Measurements from ENCODE around the gene DSCAML1. TPM values are rescaled to one million over a fixed set of nuclear protein-coding genes. Genes with fewer than 3 reads are reported as not detected.

DSCAML1 gene
- total and polyA plus RNA-seq, 2 donors, result 1.4 to 2.0 TPM

DNA sequence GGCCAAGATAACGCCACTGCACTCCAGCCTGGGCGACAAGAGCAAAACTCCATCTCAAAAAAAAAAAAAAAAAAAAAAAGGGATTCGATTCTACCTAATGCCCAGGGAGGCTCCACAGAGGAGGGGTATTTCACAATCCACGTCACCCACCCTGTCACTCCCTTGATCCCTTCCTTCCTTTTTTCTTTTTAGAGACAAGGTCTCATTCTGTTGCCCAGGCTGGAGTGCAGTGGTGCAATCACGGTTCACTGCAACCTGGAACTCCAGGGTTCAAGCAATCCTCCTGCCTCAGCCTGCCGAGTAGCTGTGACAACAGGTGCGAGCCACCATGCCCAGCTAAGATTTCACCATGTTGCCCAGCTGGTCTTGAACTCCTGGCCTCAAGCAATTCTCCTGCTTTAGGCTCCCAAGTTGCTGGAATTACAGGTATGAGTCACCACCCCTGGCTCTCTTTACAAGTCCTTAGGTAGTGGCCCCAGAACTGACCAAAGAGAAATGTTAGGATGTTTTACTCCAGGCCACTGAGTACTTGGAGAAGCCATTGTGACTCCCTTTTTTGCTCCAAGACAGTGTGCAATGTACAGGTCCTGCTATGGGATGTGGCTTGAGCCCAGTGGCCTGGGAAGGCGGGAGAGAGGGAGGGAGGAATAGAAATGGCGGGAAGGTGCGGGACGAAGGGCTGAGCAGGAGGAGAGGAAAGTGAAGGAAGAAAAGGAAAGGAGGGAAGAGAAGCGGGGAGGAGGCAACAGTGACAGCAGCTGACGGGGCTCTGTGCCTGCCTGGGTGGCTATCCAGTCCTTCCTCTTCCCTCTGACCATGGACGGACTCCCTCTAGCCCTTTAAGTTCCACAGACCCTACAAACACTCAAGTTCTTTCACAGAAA lies 39.3 kb upstream of the DSCAML1 start:
- Histone ChIP-seq H3K27ac (ENCODE audit: low read depth) (no peak overlapping the region), H3K4me1 (ENCODE audit: insufficient read depth) (no peaks in the 10 kb centered on the region), H3K36me3 (ENCODE audit: insufficient read depth) (no peaks in the 10 kb centered on the region), H3K4me3 (ENCODE audit: low read depth, low read length) (no peak overlapping the region)
- DNase-seq (ENCODE audit: extremely low spot score), result no peak
- WGBS, result 91% methylated on average over 14 of the region's 14 CpGs

DNA sequence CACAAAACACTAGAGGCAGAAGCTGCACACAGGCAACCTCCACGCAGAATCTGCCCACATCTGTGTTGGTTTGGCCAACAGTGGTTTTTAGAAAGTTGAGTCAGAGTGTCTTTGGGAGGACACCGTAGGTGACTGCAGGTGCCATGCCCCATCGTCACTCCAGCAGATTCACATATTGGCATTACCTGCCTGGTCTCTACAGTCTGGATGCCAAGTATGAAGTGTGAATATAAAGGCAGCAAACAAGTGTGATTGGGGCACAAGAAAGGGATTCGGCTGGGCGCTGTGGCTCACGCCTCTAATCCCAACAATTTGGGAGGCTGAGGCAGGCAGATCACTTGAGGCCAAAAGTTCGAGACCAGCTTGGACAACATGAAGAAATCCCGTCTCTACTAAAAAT lies 38.6 kb upstream of the DSCAML1 start:
- Histone ChIP-seq H3K27ac (ENCODE audit: low read depth) (no peak overlapping the region), H3K36me3 (ENCODE audit: insufficient read depth) (no peaks in the 10 kb centered on the region), H3K4me3 (ENCODE audit: low read depth, low read length) (no peak overlapping the region), H3K4me1 (ENCODE audit: insufficient read depth) (no peaks in the 10 kb centered on the region)
- DNase-seq (ENCODE audit: extremely low spot score), result no peak
- 94% methylated on average over 8 of the region's 8 CpGs for WGBS

DNA sequence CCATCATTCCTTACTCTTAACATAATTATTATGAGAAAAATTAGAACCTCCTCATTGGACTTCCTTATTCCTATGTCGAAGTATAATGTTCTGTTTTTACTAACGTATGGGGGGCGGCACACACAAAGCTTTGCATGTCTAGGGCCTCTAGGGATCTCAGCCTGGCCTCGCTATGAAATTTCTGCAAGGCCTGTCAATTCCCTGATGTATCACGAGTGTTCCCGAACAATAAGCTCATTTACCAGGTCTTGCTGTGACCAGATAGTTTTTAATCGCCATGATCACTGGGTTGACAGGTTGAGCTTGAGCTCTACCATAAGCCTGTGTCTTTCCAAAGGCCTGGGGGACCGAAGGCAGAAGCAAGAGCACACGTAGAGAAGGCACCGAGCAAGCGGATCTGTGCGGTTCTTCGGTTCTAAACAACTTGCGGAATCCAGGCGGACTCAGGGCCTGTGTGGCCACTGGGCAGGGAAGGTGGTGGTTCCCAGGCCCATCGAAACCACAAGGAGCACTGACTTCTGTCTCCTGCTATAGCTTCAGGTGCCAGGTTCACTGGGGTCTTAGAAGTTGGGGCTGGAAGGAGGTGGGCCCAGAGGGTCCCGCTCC lies 37.9 kb upstream of the DSCAML1 start:
- Histone ChIP-seq H3K36me3 (ENCODE audit: insufficient read depth) (no peaks in the 10 kb centered on the region), H3K4me1 (ENCODE audit: insufficient read depth) (no peaks in the 10 kb centered on the region), H3K27ac (ENCODE audit: low read depth) (no peak overlapping the region), H3K4me3 (ENCODE audit: low read depth, low read length) (no peak overlapping the region)
- no peak for DNase-seq (ENCODE audit: extremely low spot score)
- WGBS, result 92% methylated on average over 17 of the region's 17 CpGs

DNA sequence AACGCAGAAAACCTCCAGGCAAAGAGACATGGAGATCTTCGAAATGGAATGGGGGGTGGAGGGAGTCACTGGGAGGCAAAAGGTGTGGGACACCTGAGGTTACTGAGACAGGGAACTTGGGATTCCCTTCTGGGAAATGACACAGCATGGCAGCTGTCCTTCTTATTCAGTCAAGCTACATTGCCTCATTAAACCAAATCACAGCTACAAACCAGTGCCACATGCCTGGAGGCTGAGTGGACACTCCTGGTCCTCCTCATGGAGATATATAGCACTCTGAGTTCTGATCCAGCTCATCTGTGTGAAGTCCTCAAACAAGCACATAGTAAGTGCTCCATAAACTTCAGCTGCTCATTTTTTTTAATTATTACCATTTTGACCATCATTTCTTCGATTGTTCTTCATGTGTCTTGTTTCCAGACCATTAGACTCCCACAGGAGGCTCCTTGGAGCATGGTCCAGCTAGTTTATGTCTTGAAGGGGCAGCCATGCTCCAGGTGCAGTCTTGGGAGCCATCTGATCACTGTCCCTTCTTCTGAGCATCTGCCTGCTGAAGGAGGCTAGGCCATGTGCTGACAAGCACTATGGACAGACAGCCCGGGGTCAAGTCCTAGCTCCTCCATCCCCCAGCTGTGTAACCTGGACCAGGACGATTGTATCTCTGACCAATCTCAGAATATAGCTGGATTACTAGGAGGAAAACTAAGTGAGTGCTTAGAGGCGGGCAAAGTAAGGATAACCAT lies 37.2 kb upstream of the DSCAML1 start:
- Histone ChIP-seq H3K36me3 (ENCODE audit: insufficient read depth) (no peaks in the 10 kb centered on the region), H3K4me1 (ENCODE audit: insufficient read depth) (peaks cover 1% of the 10 kb centered on the region), H3K4me3 (ENCODE audit: low read depth, low read length) (no peak overlapping the region), H3K27ac (ENCODE audit: low read depth) (no peak overlapping the region)
- 93% methylated on average over 6 of the region's 6 CpGs for WGBS
- no peak for DNase-seq (ENCODE audit: extremely low spot score)

DNA sequence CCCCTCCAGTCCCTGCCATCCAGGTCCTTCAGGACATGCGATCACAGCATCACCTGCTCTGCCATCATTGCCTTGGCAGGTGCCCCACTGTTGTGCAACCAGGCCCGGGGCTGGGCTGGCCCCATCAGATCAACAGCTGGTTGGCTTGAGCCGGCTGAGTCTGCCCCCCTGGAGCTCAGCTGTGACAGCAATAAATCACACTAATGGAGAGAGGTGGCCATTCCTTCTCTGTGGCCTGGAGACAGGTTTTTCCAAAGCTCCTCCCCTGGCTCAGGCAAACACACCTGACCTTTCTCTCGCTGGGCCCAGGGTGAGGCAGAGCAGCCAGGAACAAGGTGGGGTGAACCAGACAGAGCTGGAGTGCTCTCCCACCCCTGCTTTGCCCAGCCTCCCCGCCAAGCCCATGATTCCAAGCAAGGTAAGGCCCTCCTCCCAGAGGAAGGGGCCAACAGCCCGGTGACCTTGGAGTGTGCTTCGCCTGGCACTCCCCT lies 36.4 kb upstream of the DSCAML1 start:
- Histone ChIP-seq H3K27ac (ENCODE audit: low read depth) (no peak overlapping the region), H3K36me3 (ENCODE audit: insufficient read depth) (no peaks in the 10 kb centered on the region), H3K4me1 (ENCODE audit: insufficient read depth) (peaks cover 2% of the 10 kb centered on the region), H3K4me3 (ENCODE audit: low read depth, low read length) (no peak overlapping the region)
- 56% methylated on average over 7 of the region's 7 CpGs for WGBS
- no peak for DNase-seq (ENCODE audit: extremely low spot score)

DNA sequence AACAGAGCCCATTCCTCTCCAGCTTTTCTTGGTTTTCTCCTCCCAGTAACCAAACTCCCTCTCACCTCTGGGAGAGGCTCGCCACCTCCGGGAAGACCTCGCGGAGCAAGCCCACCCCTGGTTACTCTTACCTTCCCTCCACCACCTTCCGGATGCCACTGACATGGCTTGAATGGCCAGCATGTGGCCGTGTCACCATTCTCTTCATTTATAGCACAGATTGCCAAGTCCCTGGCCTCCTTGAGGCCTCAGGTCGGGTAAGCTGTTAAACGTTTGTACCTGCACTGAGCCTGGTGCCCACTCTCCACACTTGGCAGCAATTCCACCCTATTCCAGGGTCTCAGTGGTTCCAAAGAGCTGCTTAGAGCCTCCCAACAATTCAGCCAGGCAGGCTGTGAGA lies 35.5 kb upstream of the DSCAML1 start:
- no peak for DNase-seq (ENCODE audit: extremely low spot score)
- H3K36me3 ChIP-seq (ENCODE audit: insufficient read depth), result no peaks in the 10 kb centered on the region

DNA sequence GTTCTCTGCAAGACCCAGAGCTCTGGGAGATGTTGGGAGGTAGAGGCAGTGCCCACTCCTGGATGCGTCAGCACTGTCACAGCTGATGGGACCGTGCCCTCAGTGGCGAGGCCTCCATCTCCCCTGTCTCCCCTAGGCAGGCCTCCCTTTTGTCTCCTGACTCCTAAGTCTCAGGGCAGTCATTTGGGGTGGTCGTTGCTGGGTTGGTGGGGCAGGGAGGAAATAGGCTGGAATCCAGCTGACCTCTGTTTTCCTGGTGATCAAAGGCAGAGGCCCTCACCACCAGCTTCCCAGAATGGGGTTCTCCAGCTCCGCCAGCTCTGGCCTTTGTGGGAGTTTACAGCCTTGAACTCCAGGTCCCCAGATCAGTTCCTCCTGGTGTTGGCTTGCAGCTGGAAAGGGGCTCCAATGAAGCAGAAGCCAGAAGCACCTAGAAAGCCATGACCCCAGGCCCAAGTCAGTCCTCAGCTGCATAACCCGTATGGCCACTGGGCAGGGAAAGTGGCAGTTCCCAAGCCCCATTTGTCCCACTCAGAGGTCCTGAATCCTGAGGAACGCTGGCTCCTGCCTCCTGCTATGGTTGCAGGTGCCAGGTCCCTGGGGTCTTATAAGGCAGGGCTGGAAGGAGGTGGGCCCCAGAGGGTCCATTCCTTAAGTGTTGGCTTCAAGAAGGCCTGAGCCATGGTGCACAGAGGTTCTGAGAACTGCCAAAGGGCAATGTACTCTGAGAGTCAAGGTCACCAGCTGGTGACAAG lies 34.8 kb upstream of the DSCAML1 start:
- H3K4me1 ChIP-seq (ENCODE audit: insufficient read depth), result peaks cover 2% of the 10 kb centered on the region
- H3K27ac ChIP-seq (ENCODE audit: low read depth), result no peak overlapping the region
- H3K4me3 ChIP-seq (ENCODE audit: low read depth, low read length), result no peak overlapping the region
- WGBS, result 82% methylated on average over 7 of the region's 7 CpGs
- no peaks in the 10 kb centered on the region for H3K36me3 ChIP-seq (ENCODE audit: insufficient read depth)
- no peak for DNase-seq (ENCODE audit: extremely low spot score)

More for the DNA sequence above, 35.5 kb upstream of the DSCAML1 start:
- H3K4me3 ChIP-seq (ENCODE audit: low read depth, low read length), result no peak overlapping the region
- 93% methylated on average over 8 of the region's 8 CpGs for WGBS
- H3K4me1 ChIP-seq (ENCODE audit: insufficient read depth), result peaks cover 2% of the 10 kb centered on the region
- H3K27ac ChIP-seq (ENCODE audit: low read depth), result no peak overlapping the region

DNA sequence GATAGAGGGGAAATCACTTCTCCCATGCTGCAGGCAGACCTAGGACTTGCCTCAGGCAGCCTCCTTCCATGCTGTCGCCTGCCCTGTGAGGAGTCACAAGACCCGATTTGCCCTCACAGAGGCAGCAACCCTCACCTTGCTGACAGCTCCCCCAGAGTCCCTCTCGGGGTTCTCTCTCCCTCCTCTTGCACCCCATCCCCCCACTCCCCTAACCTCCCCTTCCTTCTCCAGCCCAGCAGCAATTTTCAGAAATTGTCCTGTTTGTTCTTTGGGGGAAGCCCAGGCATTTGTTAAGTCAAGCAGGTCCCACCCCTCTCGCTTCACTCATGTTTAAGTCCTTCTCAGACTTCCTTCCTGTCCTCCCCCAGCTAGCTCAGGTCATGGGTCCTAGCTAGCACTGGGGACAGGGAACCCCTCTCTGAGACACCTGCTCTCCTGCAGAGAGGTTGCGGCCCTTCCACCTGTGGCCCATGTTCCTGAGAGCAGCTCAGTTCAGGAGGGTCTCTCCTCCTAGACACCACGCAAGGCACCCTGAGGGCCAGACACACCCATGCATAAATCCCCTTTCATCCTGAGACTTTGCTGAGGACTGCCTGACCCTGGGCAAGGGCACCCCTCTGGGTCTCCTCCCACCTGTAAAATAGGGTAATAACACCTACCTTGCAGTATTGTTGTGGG lies 33.8 kb upstream of the DSCAML1 start:
- Histone ChIP-seq H3K27ac (ENCODE audit: low read depth) (no peak overlapping the region), H3K4me1 (ENCODE audit: insufficient read depth) (peaks cover 2% of the 10 kb centered on the region), H3K36me3 (ENCODE audit: insufficient read depth) (no peaks in the 10 kb centered on the region), H3K4me3 (ENCODE audit: low read depth, low read length) (no peak overlapping the region)
- DNase-seq (ENCODE audit: extremely low spot score), result no peak
- 49% methylated on average over 6 of the region's 6 CpGs for WGBS

DNA sequence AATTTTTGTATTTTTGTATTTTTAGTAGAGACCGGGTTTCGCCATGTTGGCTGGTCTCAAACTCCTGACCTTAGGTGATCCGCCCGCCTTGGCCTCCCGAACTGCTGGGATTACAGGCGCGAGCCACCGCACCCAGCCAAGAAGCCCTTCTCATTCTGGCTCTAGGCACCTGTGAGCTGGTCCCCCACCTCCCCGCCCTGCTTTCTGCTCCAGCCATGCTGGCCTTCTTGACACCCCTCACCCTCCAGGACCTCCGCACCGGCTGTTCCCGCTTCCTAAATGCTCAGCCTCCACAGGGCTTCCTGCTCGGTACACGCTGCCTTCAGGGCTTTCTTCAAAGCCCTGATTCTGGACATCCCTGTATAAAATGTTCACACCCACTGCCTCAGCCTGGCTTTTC lies 33.1 kb upstream of the DSCAML1 start:
- Histone ChIP-seq H3K4me3 (ENCODE audit: low read depth, low read length) (no peak overlapping the region), H3K27ac (ENCODE audit: low read depth) (no peak overlapping the region), H3K4me1 (ENCODE audit: insufficient read depth) (peaks cover 2% of the 10 kb centered on the region), H3K36me3 (ENCODE audit: insufficient read depth) (no peaks in the 10 kb centered on the region)
- 77% methylated on average over 14 of the region's 14 CpGs for WGBS
- no peak for DNase-seq (ENCODE audit: extremely low spot score)

DNA sequence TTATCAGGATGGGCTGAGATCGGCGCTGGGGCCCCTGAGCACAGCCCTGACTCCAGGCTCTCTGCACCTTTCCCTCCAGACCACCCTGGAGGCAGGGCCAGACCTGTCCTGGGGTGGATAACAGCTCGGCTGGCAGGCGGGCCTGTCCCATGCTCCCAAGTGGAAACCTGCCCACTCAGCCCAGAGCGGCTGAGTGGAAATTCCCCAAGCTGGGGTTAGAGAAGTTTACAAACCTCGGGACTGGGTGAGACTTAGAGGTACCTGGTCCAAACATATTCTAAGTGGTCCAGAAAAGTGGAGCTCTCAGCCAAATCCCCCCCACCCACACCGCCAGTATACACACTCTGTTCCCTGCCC lies 32.3 kb upstream of the DSCAML1 start:
- 49% methylated on average over 7 of the region's 7 CpGs for WGBS
- H3K4me1 ChIP-seq (ENCODE audit: insufficient read depth), result peaks cover 6% of the 10 kb centered on the region
- no peak for DNase-seq (ENCODE audit: extremely low spot score)
- no peak overlapping the region for H3K4me3 ChIP-seq (ENCODE audit: low read depth, low read length)
- no peaks in the 10 kb centered on the region for H3K36me3 ChIP-seq (ENCODE audit: insufficient read depth)
- H3K27ac ChIP-seq (ENCODE audit: low read depth), result peak overlapping the region; percentile 74

DNA sequence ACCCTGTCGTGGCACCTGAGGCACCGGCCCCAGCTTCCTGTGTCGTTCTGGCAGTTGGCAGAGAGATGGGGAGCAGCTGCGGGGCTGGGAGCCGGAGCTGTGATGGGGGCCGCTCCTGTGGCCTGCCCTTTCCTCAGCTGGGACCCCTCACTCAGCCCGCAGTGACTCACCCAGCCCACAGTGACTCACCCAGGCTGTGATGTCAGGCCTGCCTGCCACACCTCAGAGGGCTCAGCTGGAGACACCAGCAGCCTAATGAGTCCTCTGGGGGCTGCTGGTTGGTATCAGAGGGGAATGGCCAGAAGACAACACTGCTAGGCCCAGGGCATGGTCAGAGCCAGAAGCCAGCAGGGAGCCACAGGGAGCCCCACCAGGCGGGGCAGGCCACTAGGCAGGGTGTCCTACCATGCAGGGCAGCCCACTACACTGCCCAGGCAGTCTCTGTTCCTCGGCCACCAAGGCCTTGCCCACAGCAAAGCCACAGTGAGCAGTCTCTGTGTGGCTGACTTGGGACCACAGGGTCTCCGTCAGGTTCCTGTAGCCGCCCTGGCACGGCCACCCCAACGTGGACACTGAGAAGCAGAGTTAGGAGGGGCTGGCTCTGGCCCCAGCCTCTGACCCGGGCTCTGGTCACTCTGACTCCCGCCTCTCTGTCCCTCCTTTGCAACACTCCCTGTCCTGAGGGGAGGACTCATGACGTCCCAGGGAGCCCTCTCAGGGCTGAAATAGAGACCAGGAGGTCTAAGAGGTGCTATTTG lies 31.8 kb upstream of the DSCAML1 start:
- H3K27ac ChIP-seq (ENCODE audit: low read depth), result peak overlapping the region; percentile 74

More for the DNA sequence above, 31.8 kb upstream of the DSCAML1 start:
- no peak for DNase-seq (ENCODE audit: extremely low spot score)
- 45% methylated on average over 16 of the region's 16 CpGs for WGBS
- Histone ChIP-seq H3K4me1 (ENCODE audit: insufficient read depth) (peaks cover 6% of the 10 kb centered on the region), H3K36me3 (ENCODE audit: insufficient read depth) (no peaks in the 10 kb centered on the region), H3K4me3 (ENCODE audit: low read depth, low read length) (no peak overlapping the region)

All from urinary bladder (tissue), 4 donors.